HepG2 (cell line): ENCODE measurements around the gene NOTUM. TPM values are rescaled to one million over a fixed set of nuclear protein-coding genes. Genes with fewer than 3 reads are reported as not detected.

ENCODE experiments used
- CREB1 ChIP-seq, 2 experiments: fragments of 450-650 bp in 1 of 2; IDR thresholded peaks; 2 replicates each; pipeline ENCODE4 v1.6.1; 2016 to 2017; ENCODE audit warnings: control low read depth in 1 of 2, mild to moderate bottlenecking in 1 of 2, missing compliant biosample characterization in 1 of 2, missing genetic modification characterization in 1 of 2
- GLI4 ChIP-seq: sonication (generic); formaldehyde crosslinking; IDR thresholded peaks from 2 replicates; pipeline ENCODE4 v1.5.1; 2020; ENCODE audit warnings: missing genetic modification reagents, mild to moderate bottlenecking, moderate library complexity, borderline replicate concordance
- HNRNPLL ChIP-seq: fragments of 200-400 bp; formaldehyde crosslinking; IDR thresholded peaks from 2 replicates; pipeline ENCODE4 v1.6.1; 2017; ENCODE audit warnings: mild to moderate bottlenecking, low read depth, low read length; ENCODE audit not compliant: poor library complexity, severe bottlenecking
- JUN ChIP-seq: sonication (generic); formaldehyde crosslinking; IDR thresholded peaks from 2 replicates; pipeline ENCODE4 v1.4.0; 2020; ENCODE audit warnings: mild to moderate bottlenecking, missing genetic modification reagents
- MAFK ChIP-seq, 2 experiments: IDR thresholded peaks in 1 of 2; conservative IDR thresholded peaks in 1 of 2; 2 replicates each; pipeline ENCODE4 v1.6.1; 2011; ENCODE audit warnings: improper control_type of control experiment in 2 of 2, low read length in 2 of 2
- MIER2 ChIP-seq: IDR thresholded peaks from 2 replicates; pipeline ENCODE4 v1.6.1; 2016; ENCODE audit warnings: missing biosample characterization, missing genetic modification reagents
- MXI1 ChIP-seq: IDR thresholded peaks from 3 replicates; pipeline ENCODE4 v1.6.1; 2012; ENCODE audit warnings: low read depth, low read length, inconsistent platforms, borderline replicate concordance
- PAXIP1 ChIP-seq: sonication (generic); formaldehyde crosslinking; conservative IDR thresholded peaks from 2 replicates; pipeline ENCODE4 v1.4.0; 2020; ENCODE audit warnings: mild to moderate bottlenecking, missing genetic modification reagents, moderate library complexity
- REPIN1 ChIP-seq: sonication (generic); formaldehyde crosslinking; IDR thresholded peaks from 2 replicates; pipeline ENCODE4 v1.8.0; 2022; ENCODE audit warnings: missing genetic modification reagents, low read depth, mild to moderate bottlenecking, borderline replicate concordance
- RORA ChIP-seq: sonication (generic); formaldehyde crosslinking; IDR thresholded peaks from 2 replicates; pipeline ENCODE4 v1.5.0; 2020; ENCODE audit warnings: mild to moderate bottlenecking, missing genetic modification reagents, moderate library complexity
- SAFB2 ChIP-seq: sonication (generic); formaldehyde crosslinking; IDR thresholded peaks from 2 replicates; pipeline ENCODE4 v1.5.1; 2020; ENCODE audit warnings: missing genetic modification reagents, low read depth, mild to moderate bottlenecking, borderline replicate concordance
- SRSF1 ChIP-seq: fragments of 200-400 bp; formaldehyde crosslinking; optimal IDR thresholded peaks from 2 replicates; pipeline ENCODE3; 2017; ENCODE audit warnings: mild to moderate bottlenecking, low read depth, low read length, moderate library complexity
- THYN1 ChIP-seq: sonication (generic); formaldehyde crosslinking; IDR thresholded peaks from 2 replicates; pipeline ENCODE4 v1.8.1; 2023; ENCODE audit warnings: low read depth, mild to moderate bottlenecking, moderate library complexity, missing genetic modification reagents, borderline replicate concordance
- ZBTB20 ChIP-seq: sonication (generic); formaldehyde crosslinking; IDR thresholded peaks from 2 replicates; pipeline ENCODE4 v1.8.1; 2023; ENCODE audit warnings: missing genetic modification reagents, low read depth, mild to moderate bottlenecking, borderline replicate concordance
- ZBTB3 ChIP-seq: sonication (generic); formaldehyde crosslinking; IDR thresholded peaks from 2 replicates; pipeline ENCODE4 v1.4.0; 2020; ENCODE audit warnings: low read depth, mild to moderate bottlenecking, moderate library complexity, missing genetic modification reagents, borderline replicate concordance
- ZBTB42 ChIP-seq: sonication (generic); formaldehyde crosslinking; IDR thresholded peaks from 2 replicates; pipeline ENCODE4 v1.5.0; 2020; ENCODE audit warnings: mild to moderate bottlenecking, missing genetic modification reagents
- ZBTB7B ChIP-seq: sonication (generic); formaldehyde crosslinking; IDR thresholded peaks from 2 replicates; pipeline ENCODE4 v1.4.0; 2020; ENCODE audit warnings: missing genetic modification reagents
- ZBTB8A ChIP-seq: sonication (generic); formaldehyde crosslinking; IDR thresholded peaks from 2 replicates; pipeline ENCODE4 v1.4.0; 2020; ENCODE audit warnings: mild to moderate bottlenecking, low read depth, missing genetic modification reagents, borderline replicate concordance
- ZFP36L1 ChIP-seq: sonication (generic); formaldehyde crosslinking; IDR thresholded peaks from 2 replicates; pipeline ENCODE4 v1.8.0; 2022; ENCODE audit warnings: mild to moderate bottlenecking, missing genetic modification reagents, moderate library complexity
- ZNF17 ChIP-seq: sonication (generic); formaldehyde crosslinking; IDR thresholded peaks from 2 replicates; pipeline ENCODE4 v1.5.0; 2020; ENCODE audit warnings: mild to moderate bottlenecking, missing genetic modification reagents
- ZNF367 ChIP-seq: sonication (generic); formaldehyde crosslinking; IDR thresholded peaks from 2 replicates; pipeline ENCODE4 v1.4.0; 2020; ENCODE audit warnings: missing genetic modification reagents, borderline replicate concordance
- ZNF605 ChIP-seq: sonication (generic); formaldehyde crosslinking; IDR thresholded peaks from 2 replicates; pipeline ENCODE4 v1.8.0; 2022; ENCODE audit warnings: mild to moderate bottlenecking, missing genetic modification reagents
- ZZZ3 ChIP-seq: sonication (generic); formaldehyde crosslinking; IDR thresholded peaks from 2 replicates; pipeline ENCODE4 v1.4.0; 2020; ENCODE audit warnings: missing genetic modification reagents, mild to moderate bottlenecking, borderline replicate concordance
- polyA plus RNA-seq, 8 experiments: library from polyadenylated mRNA; depleted of rRNA in 3 of 8; stranded (reverse) in 7 of 8; unstranded in 1 of 8; fragments of >200 nt; fragmentation: Illumina TruSeq in 4 of 8; extraction: Trizol in 4 of 8; gene quantifications; 2 replicates each; pipeline versions ENCODE4 v1.2.1 to v1.2.3, GENCODE V29; 2011 to 2016; ENCODE audit warnings: low read depth in 4 of 8, missing spikeins in 1 of 8, mixed read lengths in 1 of 8; ENCODE audit not compliant: insufficient read depth in 1 of 8
- total RNA-seq, 5 experiments: library from RNA; depleted of rRNA; stranded (reverse); fragments of >200 nt; fragmentation: Illumina TruSeq; extraction: Trizol; gene quantifications; 2 replicates each; pipeline ENCODE4 v1.2.3, GENCODE V29; 2016; ENCODE audit warnings: low read depth in 1 of 5
- TF ChIP-seq, protein P1 (sequence below): sonication (generic); formaldehyde crosslinking; IDR thresholded peaks from 2 replicates; pipeline ENCODE4 v1.4.0; 2020; ENCODE audit warnings: missing genetic modification reagents, low read depth, mild to moderate bottlenecking, borderline replicate concordance

NOTUM gene
- total and polyA plus RNA-seq, 2 of the 13 experiments (the other 11 are each of a cell fraction or from before 2014, with no cell fraction given): 150 to 160 TPM

DNA sequence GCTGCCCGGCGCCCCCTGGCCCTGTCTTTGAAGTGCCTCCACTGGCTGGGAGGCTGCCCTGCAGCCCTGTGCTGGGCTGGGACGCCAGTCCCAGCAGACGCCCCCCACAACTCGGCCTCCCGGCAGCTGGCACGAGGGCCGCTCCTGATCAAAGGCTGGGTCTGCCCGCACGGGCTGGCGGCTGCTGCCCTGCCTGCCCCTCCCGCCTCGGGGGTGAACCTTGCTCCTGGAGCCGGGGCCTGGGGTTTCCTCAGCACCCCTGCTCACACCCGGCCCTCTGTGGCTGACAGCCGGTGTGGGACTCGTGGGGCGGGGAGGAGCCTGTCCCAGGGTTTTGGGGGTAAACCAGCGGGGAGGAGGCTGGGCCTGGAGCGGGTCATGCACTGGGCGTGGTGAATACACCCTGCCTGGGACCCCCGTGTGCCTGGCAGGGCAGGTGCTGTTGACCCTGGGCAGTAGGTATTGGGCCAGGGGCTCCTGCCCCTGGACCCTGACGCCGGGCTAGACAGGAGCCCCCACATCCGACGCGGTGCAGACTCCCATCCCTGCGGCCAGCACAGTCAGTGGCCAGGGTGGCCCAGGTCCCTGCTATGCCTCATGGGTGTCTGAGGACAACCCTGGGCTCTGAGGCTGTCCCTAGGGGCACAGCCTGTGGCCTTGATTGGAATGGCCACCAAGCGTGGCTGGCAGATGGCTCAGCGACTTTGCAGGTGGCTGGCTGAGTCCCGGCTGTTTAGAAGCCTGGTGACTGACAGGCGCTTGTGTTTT is 40.0 kb upstream of the NOTUM start (continued):
- TF ChIP-seq ZNF17 (CRISPR knock-in tag) (no peak), ZNF605 (CRISPR knock-in tag) (peak; percentile 87), ZNF367 (CRISPR knock-in tag) (peak; percentile 91; the same call in 1 of the 2 replicates), MIER2 (peak; percentile 39; the same call in 1 of the 2 replicates), ZBTB7B (CRISPR knock-in tag) (peak; percentile 99), GLI4 (CRISPR knock-in tag) (no peak; the same call in 1 of the 2 replicates), SRSF1 (peak; percentile 98), PAXIP1 (CRISPR knock-in tag) (peak; percentile 89), MXI1 (peak; percentile 83; the same call in 2 of the 3 replicates), ZBTB42 (CRISPR knock-in tag) (peak; percentile 60; the same call in 1 of the 2 replicates), ZBTB8A (CRISPR knock-in tag) (no peak; the same call in 1 of the 2 replicates), MAFK (conservative IDR thresholded peaks at IDR 0.05 in 1 of 2, IDR thresholded peaks at IDR 0.05 in 1 of 2; ENCODE audit: low read length in 2 of 2) (no peak), REPIN1 (peak; percentile 96), ZFP36L1 (peak; percentile 86; the same call in 1 of the 2 replicates), HNRNPLL (no peak), THYN1 (no peak), RORA (CRISPR knock-in tag) (no peak), CREB1 (IDR thresholded peaks at IDR 0.05) (no peak), CREB1 (CRISPR knock-in tag; IDR thresholded peaks at IDR 0.05) (no peak), ZBTB3 (CRISPR knock-in tag) (peak; percentile 75; the same call in 1 of the 2 replicates), ZBTB20 (CRISPR knock-in tag) (peak; percentile 61; the same call in 1 of the 2 replicates), SAFB2 (CRISPR knock-in tag) (peak; percentile 63; the same call in 1 of the 2 replicates), JUN (CRISPR knock-in tag) (no peak; the same call in 1 of the 2 replicates), ZZZ3 (CRISPR knock-in tag) (no peak; the same call in 1 of the 2 replicates)
- TF ChIP-seq, protein P1, sequence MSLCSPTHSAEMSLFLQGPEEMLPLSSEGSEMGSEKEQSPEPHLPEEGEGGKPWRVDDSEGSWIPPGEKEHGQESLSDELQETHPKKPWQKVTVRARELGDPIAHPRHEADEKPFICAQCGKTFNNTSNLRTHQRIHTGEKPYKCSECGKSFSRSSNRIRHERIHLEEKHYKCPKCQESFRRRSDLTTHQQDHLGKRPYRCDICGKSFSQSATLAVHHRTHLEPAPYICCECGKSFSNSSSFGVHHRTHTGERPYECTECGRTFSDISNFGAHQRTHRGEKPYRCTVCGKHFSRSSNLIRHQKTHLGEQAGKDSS (CRISPR knock-in tag): peak; percentile 82; the same call in 1 of the 2 replicates
